HepG2 (cell line): ENCODE measurements around the gene SHANK3. TPM values are rescaled to one million over a fixed set of nuclear protein-coding genes. Genes with fewer than 3 reads are reported as not detected.

Source experiments
- FOSL2 ChIP-seq: sonication (generic); formaldehyde crosslinking; IDR thresholded peaks from 2 replicates; pipeline ENCODE4 v1.4.0; 2020; ENCODE audit warnings: missing genetic modification reagents
- FOXA3 ChIP-seq: IDR thresholded peaks from 2 replicates; pipeline ENCODE4 v1.6.1; 2016; ENCODE audit warnings: missing genetic modification reagents, missing compliant biosample characterization
- FOXJ3 ChIP-seq: sonication (generic); formaldehyde crosslinking; IDR thresholded peaks from 2 replicates; pipeline ENCODE4 v1.4.0; 2020; ENCODE audit warnings: missing genetic modification reagents, mild to moderate bottlenecking, borderline replicate concordance
- GLI4 ChIP-seq: sonication (generic); formaldehyde crosslinking; IDR thresholded peaks from 2 replicates; pipeline ENCODE4 v1.5.1; 2020; ENCODE audit warnings: missing genetic modification reagents, mild to moderate bottlenecking, moderate library complexity, borderline replicate concordance
- HNRNPLL ChIP-seq: fragments of 200-400 bp; formaldehyde crosslinking; IDR thresholded peaks from 2 replicates; pipeline ENCODE4 v1.6.1; 2017; ENCODE audit warnings: mild to moderate bottlenecking, low read depth, low read length; ENCODE audit not compliant: poor library complexity, severe bottlenecking
- MAZ ChIP-seq, 2 experiments: sonication (generic) in 1 of 2; formaldehyde crosslinking in 1 of 2; IDR thresholded peaks; 2 replicates each; pipeline versions ENCODE4 v1.5.0 to v1.6.1; 2012 to 2020; ENCODE audit warnings: low read depth in 2 of 2, mild to moderate bottlenecking in 2 of 2, borderline replicate concordance in 1 of 2, improper control_type of control experiment in 1 of 2, low read length in 1 of 2, missing genetic modification reagents in 1 of 2, moderate library complexity in 1 of 2
- NCOR1 ChIP-seq: fragments of 200-600 bp; sonication (generic); IDR thresholded peaks from 2 replicates; pipeline ENCODE4 v1.7.0; 2017; ENCODE audit warnings: antibody characterized with exemption, low read length, borderline replicate concordance
- POLR2G ChIP-seq: fragments of 200-400 bp; formaldehyde crosslinking; IDR thresholded peaks from 2 replicates; pipeline ENCODE4 v1.6.1; 2018; ENCODE audit warnings: mild to moderate bottlenecking, low read depth, low read length, moderate library complexity
- SOX5 ChIP-seq: IDR thresholded peaks from 2 replicates; pipeline ENCODE4 v1.6.1; 2016; ENCODE audit warnings: borderline replicate concordance
- THAP11 ChIP-seq: IDR thresholded peaks from 2 replicates; pipeline ENCODE4 v1.6.1; 2016; ENCODE audit warnings: missing biosample characterization, missing genetic modification reagents
- YEATS2 ChIP-seq: sonication (generic); formaldehyde crosslinking; IDR thresholded peaks from 2 replicates; pipeline ENCODE4 v1.4.0; 2020; ENCODE audit warnings: missing genetic modification reagents, borderline replicate concordance
- ZNF256 ChIP-seq: sonication (generic); formaldehyde crosslinking; conservative IDR thresholded peaks from 2 replicates; pipeline ENCODE4 v1.4.0; 2020; ENCODE audit warnings: missing genetic modification reagents
- ZNF446 ChIP-seq: sonication (generic); formaldehyde crosslinking; IDR thresholded peaks from 2 replicates; pipeline ENCODE4 v1.5.0; 2020; ENCODE audit warnings: mild to moderate bottlenecking, missing genetic modification reagents
- ZNF7 ChIP-seq: IDR thresholded peaks from 2 replicates; pipeline ENCODE4 v1.6.1; 2016; ENCODE audit warnings: missing biosample characterization, missing genetic modification reagents
- polyA plus RNA-seq, 8 experiments: library from polyadenylated mRNA; depleted of rRNA in 3 of 8; stranded (reverse) in 7 of 8; unstranded in 1 of 8; fragments of >200 nt; fragmentation: Illumina TruSeq in 4 of 8; extraction: Trizol in 4 of 8; gene quantifications; 2 replicates each; pipeline versions ENCODE4 v1.2.1 to v1.2.3, GENCODE V29; 2011 to 2016; ENCODE audit warnings: low read depth in 4 of 8, missing spikeins in 1 of 8, mixed read lengths in 1 of 8; ENCODE audit not compliant: insufficient read depth in 1 of 8
- total RNA-seq, 5 experiments: library from RNA; depleted of rRNA; stranded (reverse); fragments of >200 nt; fragmentation: Illumina TruSeq; extraction: Trizol; gene quantifications; 2 replicates each; pipeline ENCODE4 v1.2.3, GENCODE V29; 2016; ENCODE audit warnings: low read depth in 1 of 5
- TF ChIP-seq, protein P1 (sequence below), 2 experiments: sonication (generic) in 1 of 2; formaldehyde crosslinking in 1 of 2; IDR thresholded peaks; 2 replicates each; pipeline versions ENCODE4 v1.4.0 to v1.6.1; 2018 to 2020; ENCODE audit warnings: missing genetic modification reagents in 2 of 2, borderline replicate concordance in 1 of 2, low read depth in 1 of 2, mild to moderate bottlenecking in 1 of 2, missing biosample characterization in 1 of 2
- TF ChIP-seq, protein P2 (sequence below), 2 experiments: sonication (generic) in 1 of 2; formaldehyde crosslinking in 1 of 2; IDR thresholded peaks; 2 replicates each; pipeline versions ENCODE4 v1.5.1 to v1.6.1; 2011 to 2020; ENCODE audit warnings: borderline replicate concordance in 1 of 2, low read depth in 1 of 2, low read length in 1 of 2, mild to moderate bottlenecking in 1 of 2, missing genetic modification reagents in 1 of 2, moderate library complexity in 1 of 2
- TF ChIP-seq, protein P3 (sequence below): sonication (generic); formaldehyde crosslinking; IDR thresholded peaks from 2 replicates; pipeline ENCODE4 v1.4.0; 2020; ENCODE audit warnings: mild to moderate bottlenecking, missing genetic modification reagents

SHANK3 gene
- total and polyA plus RNA-seq, 2 of the 13 experiments (the other 11 are each of a cell fraction or from before 2014, with no cell fraction given): 2.9 to 4.6 TPM

DNA sequence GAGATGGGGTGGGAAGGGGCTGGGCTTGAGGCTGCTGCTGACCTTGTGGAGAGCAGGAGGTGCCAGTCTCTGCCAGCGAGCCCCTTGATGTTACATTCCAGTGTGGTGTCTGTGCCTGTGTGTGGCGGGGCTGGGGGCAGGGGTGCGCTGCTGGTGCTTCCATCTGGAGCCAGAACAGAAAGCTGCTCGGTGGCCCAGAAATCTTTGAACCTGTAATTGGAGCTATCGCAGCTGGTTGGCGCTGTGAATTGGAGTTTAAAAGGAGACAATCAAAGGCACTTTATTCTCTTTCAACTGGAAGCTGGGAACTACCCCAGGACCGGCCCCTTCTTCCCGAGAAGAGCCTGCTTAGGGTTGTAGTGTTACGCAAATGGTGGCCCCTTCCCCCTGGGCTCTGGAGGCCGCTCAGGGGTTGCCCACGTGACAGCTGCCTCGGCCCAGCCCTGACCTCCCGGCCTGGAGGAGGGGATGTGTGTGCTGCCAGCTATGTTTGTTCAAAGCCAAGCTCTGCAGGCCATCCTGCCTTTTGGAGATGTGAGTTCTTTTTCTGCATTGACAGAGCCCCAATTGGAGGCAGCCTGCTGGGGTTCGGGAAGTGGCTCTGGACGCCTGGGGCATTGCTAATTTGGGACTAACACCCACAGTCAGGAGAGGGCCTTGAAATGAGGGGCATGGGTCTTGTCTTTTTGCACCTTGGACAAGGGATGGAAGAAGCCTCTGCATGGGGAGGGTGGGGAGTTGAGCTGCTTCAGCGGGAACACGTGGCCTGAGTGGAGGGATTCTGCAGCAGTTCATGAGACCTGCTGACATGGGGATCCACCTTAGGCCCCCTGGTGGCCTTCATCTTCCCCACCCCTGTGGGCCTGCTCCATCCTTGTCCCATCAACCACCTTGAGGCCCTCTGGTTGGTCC lies 30.7 kb upstream of the SHANK3 start (continued):
- TF ChIP-seq ZNF256 (CRISPR knock-in tag) (0 out of 2 replicates have a peak, but pooled peaks have one; percentile 3), GLI4 (CRISPR knock-in tag) (peak; percentile 8; the same call in 1 of the 2 replicates), YEATS2 (peak; percentile 43; the same call in 1 of the 2 replicates), ZNF446 (CRISPR knock-in tag) (no peak), HNRNPLL (peak; percentile 76), FOXA3 (peak; percentile 57), POLR2G (peak; percentile 59), ZNF7 (CRISPR knock-in tag) (no peak), SOX5 (CRISPR knock-in tag) (peak; percentile 61; the same call in 1 of the 2 replicates), MAZ (IDR thresholded peaks at IDR 0.05; ENCODE audit: borderline replicate concordance, low read depth, low read length) (peak; percentile 76; the same call in 1 of the 2 replicates), MAZ (CRISPR knock-in tag; IDR thresholded peaks at IDR 0.05; ENCODE audit: low read depth) (peak; percentile 85), THAP11 (CRISPR knock-in tag) (peak; percentile 60), FOXJ3 (peak; percentile 60; the same call in 1 of the 2 replicates), FOSL2 (CRISPR knock-in tag) (peak; percentile 38), NCOR1 (peak; percentile 51; the same call in 1 of the 2 replicates)
- TF ChIP-seq, protein P1, sequence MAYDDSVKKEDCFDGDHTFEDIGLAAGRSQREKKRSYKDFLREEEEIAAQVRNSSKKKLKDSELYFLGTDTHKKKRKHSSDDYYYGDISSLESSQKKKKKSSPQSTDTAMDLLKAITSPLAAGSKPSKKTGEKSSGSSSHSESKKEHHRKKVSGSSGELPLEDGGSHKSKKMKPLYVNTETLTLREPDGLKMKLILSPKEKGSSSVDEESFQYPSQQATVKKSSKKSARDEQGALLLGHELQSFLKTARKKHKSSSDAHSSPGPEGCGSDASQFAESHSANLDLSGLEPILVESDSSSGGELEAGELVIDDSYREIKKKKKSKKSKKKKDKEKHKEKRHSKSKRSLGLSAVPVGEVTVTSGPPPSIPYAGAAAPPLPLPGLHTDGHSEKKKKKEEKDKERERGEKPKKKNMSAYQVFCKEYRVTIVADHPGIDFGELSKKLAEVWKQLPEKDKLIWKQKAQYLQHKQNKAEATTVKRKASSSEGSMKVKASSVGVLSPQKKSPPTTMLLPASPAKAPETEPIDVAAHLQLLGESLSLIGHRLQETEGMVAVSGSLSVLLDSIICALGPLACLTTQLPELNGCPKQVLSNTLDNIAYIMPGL (CRISPR knock-in tag; IDR thresholded peaks at IDR 0.05; ENCODE audit: borderline replicate concordance in 1 of 2, low read depth in 1 of 2): peak in 1 of 2 experiments; percentile 70; a peak in 1 of 4 replicates
- TF ChIP-seq, protein P2, sequence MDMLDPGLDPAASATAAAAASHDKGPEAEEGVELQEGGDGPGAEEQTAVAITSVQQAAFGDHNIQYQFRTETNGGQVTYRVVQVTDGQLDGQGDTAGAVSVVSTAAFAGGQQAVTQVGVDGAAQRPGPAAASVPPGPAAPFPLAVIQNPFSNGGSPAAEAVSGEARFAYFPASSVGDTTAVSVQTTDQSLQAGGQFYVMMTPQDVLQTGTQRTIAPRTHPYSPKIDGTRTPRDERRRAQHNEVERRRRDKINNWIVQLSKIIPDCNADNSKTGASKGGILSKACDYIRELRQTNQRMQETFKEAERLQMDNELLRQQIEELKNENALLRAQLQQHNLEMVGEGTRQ (IDR thresholded peaks at IDR 0.05; ENCODE audit: low read depth, low read length): peak; percentile 89
- TF ChIP-seq, protein P2 (CRISPR knock-in tag; IDR thresholded peaks at IDR 0.05; ENCODE audit: borderline replicate concordance): peak; percentile 97; the same call in 1 of the 2 replicates
- TF ChIP-seq, protein P3, sequence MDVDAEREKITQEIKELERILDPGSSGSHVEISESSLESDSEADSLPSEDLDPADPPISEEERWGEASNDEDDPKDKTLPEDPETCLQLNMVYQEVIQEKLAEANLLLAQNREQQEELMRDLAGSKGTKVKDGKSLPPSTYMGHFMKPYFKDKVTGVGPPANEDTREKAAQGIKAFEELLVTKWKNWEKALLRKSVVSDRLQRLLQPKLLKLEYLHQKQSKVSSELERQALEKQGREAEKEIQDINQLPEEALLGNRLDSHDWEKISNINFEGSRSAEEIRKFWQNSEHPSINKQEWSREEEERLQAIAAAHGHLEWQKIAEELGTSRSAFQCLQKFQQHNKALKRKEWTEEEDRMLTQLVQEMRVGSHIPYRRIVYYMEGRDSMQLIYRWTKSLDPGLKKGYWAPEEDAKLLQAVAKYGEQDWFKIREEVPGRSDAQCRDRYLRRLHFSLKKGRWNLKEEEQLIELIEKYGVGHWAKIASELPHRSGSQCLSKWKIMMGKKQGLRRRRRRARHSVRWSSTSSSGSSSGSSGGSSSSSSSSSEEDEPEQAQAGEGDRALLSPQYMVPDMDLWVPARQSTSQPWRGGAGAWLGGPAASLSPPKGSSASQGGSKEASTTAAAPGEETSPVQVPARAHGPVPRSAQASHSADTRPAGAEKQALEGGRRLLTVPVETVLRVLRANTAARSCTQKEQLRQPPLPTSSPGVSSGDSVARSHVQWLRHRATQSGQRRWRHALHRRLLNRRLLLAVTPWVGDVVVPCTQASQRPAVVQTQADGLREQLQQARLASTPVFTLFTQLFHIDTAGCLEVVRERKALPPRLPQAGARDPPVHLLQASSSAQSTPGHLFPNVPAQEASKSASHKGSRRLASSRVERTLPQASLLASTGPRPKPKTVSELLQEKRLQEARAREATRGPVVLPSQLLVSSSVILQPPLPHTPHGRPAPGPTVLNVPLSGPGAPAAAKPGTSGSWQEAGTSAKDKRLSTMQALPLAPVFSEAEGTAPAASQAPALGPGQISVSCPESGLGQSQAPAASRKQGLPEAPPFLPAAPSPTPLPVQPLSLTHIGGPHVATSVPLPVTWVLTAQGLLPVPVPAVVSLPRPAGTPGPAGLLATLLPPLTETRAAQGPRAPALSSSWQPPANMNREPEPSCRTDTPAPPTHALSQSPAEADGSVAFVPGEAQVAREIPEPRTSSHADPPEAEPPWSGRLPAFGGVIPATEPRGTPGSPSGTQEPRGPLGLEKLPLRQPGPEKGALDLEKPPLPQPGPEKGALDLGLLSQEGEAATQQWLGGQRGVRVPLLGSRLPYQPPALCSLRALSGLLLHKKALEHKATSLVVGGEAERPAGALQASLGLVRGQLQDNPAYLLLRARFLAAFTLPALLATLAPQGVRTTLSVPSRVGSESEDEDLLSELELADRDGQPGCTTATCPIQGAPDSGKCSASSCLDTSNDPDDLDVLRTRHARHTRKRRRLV (CRISPR knock-in tag): 0 out of 2 replicates have a peak, but pooled peaks have one; percentile 17
